Aorta (tissue), 5 donors: Measurements from ENCODE around the gene CIPC. TPM values are rescaled to one million over a fixed set of nuclear protein-coding genes. Genes with fewer than 3 reads are reported as not detected.

ENCODE experiments used
- ATAC-seq: fragments of 200-7000 bp; cut with Tn5 transposase; one replicate; pipeline ENCODE4 v1.9.1; 2022; ENCODE audit warnings: moderate library complexity; ENCODE audit not compliant: low FRiP score
- DNase-seq, 2 donors: peaks; one replicate each; pipeline ENCODE4 v3.0.0-alpha.2; 2020
- H3K27ac ChIP-seq, 2 donors: one replicate each; pipeline ENCODE4 v1.5.1; 2013; ENCODE audit warnings: low read length in 2 of 2, mild to moderate bottlenecking in 2 of 2, moderate library complexity in 2 of 2, control low read depth in 1 of 2, inconsistent platforms in 1 of 2, low read depth in 1 of 2
- H3K27me3 ChIP-seq, 2 donors: one replicate each; pipeline ENCODE4 v1.6.1; 2013; ENCODE audit warnings: control low read depth in 1 of 2, low read length in 1 of 2, mild to moderate bottlenecking in 1 of 2, moderate library complexity in 1 of 2; ENCODE audit not compliant: insufficient read depth in 2 of 2, control insufficient read depth in 1 of 2
- H3K36me3 ChIP-seq, 2 donors: one replicate each; pipeline ENCODE4 v1.6.1; 2013; ENCODE audit warnings: control low read depth in 1 of 2, low read length in 1 of 2, mild to moderate bottlenecking in 1 of 2; ENCODE audit not compliant: insufficient read depth in 2 of 2, control insufficient read depth in 1 of 2
- H3K4me1 ChIP-seq, 2 donors: one replicate each; pipeline ENCODE4 v1.6.1; 2013; ENCODE audit warnings: low read length in 2 of 2, control low read depth in 1 of 2, mild to moderate bottlenecking in 1 of 2, moderate library complexity in 1 of 2; ENCODE audit not compliant: insufficient read depth in 2 of 2, control insufficient read depth in 1 of 2
- H3K4me3 ChIP-seq, 2 donors: one replicate each; pipeline ENCODE4 v1.5.1; 2013; ENCODE audit warnings: low read length in 2 of 2, control low read depth in 1 of 2, mild to moderate bottlenecking in 1 of 2
- H3K9me3 ChIP-seq: one replicate; pipeline ENCODE4 v1.6.1; 2013; ENCODE audit warnings: mild to moderate bottlenecking, low read length; ENCODE audit not compliant: control insufficient read depth
- WGBS, 2 donors: extraction: QIAGEN DNeasy Blood & Tissue Kit; methylation state at CpG; one replicate each; pipeline ENCODE4 v1.1.7; 2013; 5-methylcytosine and 5-hydroxymethylcytosine counted together
- intact Hi-C, 2 donors: fragments of 100-400 bp; cut with DNase I; formaldehyde crosslinking; loops; one replicate each; pipeline versions ENCODE4 v1.14.2 to v1.15.0; 2022
- polyA plus RNA-seq, 2 donors: library from polyadenylated mRNA; stranded (reverse); fragments of 200-250 nt; gene quantifications; one replicate each; pipeline ENCODE4 v1.2.3, GENCODE V29; 2013
- total RNA-seq, 2 donors: library from RNA; stranded (reverse); fragmentation: NEBNext Ultra II Directional; extraction: Animal tissue kit (Norgen Biotek cat#: 25700); gene quantifications; one replicate each; pipeline ENCODE4 v1.2.1, GENCODE V29; 2021
- donor health status: healthy with polysubstance abuse.
- donor health status: Bipolar disorder and iron deficiency.
- donor health status: DM: no; HTN: no; CAD: no.
- donor health status: DM: no; HTN: no; CAD: no.
- donor health status: DM: yes; HTN: yes; CAD: no.

CIPC gene
- total and polyA plus RNA-seq, 4 donors: 8.1 to 24.4 (median 17.0) TPM

- DNase-seq (no peak), ATAC-seq (no peak)
- H3K27me3 ChIP-seq: no peaks in the 10 kb centered on the region
- H3K4me3 ChIP-seq: no peak overlapping the region
- intact Hi-C loops: loop anchor here in 1 of 2 donors (10.0 kb wide), 1 partner anchor 587 kb away; no protein-coding TSS in a partner anchor
- 47 to 55% methylated on average over 11 of the region's 11 CpGs for WGBS, 2 donors
- H3K36me3 ChIP-seq: no peaks in the 10 kb centered on the region
- H3K4me1 ChIP-seq: no peaks in the 10 kb centered on the region
- H3K9me3 ChIP-seq: peaks cover 2% of the 10 kb centered on the region
- no peak overlapping the region for H3K27ac ChIP-seq
Observed at GRCh38 chr14:77157740-77158139, 59.7 kb downstream of the CIPC start.

- peak; percentile 87 for ATAC-seq
- peak; percentile 68 to 83 for DNase-seq
- Histone ChIP-seq H3K4me1 (no peaks in the 10 kb centered on the region), H3K4me3 (no peak overlapping the region), H3K27me3 (no peaks in the 10 kb centered on the region), H3K36me3 (no peaks in the 10 kb centered on the region), H3K9me3 (peaks cover 2% of the 10 kb centered on the region), H3K27ac (no peak overlapping the region)
- intact Hi-C loops: loop anchor here in 1 of 2 donors (10.0 kb wide), 1 partner anchor 586 kb away; no protein-coding TSS in a partner anchor
- WGBS, 2 donors: 6% methylated on average over 17 to 18 of the region's 18 CpGs
Observed at GRCh38 chr14:77158175-77158881, 60.3 kb downstream of the CIPC start.

GRCh38 chr14:77158882-77159255 lies 60.8 kb downstream of the CIPC start:
- ATAC-seq (no peak), DNase-seq (no peak)
- H3K4me3 ChIP-seq: no peak overlapping the region
- H3K27me3 ChIP-seq: no peaks in the 10 kb centered on the region
- no peaks in the 10 kb centered on the region for H3K4me1 ChIP-seq
- H3K36me3 ChIP-seq: no peaks in the 10 kb centered on the region
- H3K9me3 ChIP-seq: no peaks in the 10 kb centered on the region
- intact Hi-C loops: loop anchor here in 1 of 2 donors (10.0 kb wide), 1 partner anchor 586 kb away; no protein-coding TSS in a partner anchor
- no peak overlapping the region for H3K27ac ChIP-seq
- 57 to 73% methylated on average over 2 of the region's 2 CpGs for WGBS, 2 donors

- Histone ChIP-seq H3K36me3 (no peaks in the 10 kb centered on the region), H3K4me1 (no peaks in the 10 kb centered on the region), H3K9me3 (no peaks in the 10 kb centered on the region), H3K27ac (no peak overlapping the region), H3K27me3 (no peaks in the 10 kb centered on the region), H3K4me3 (no peak overlapping the region)
- peak; percentile 45 for ATAC-seq
- 76 to 81% methylated on average over 4 of the region's 4 CpGs for WGBS, 2 donors
- DNase-seq: no peak
- intact Hi-C loops: no loop called here
Observed at GRCh38 chr14:77161011-77161410, 63.0 kb downstream of the CIPC start.

Other genes starting within 250 kb of the CIPC start
- gene IRF2BPL, start 69.5 kb upstream of the CIPC start, total RNA-seq: 10 to 100 TPM; 34.7 to 59.6 TPM
- gene IRF2BPL, start 69.5 kb upstream of the CIPC start, polyA plus RNA-seq: 10 to 100 TPM in 1 of 2 donors, 1 to 10 TPM in 1; 3.4 to 13.0 TPM
- gene ZDHHC22, start 43.5 kb downstream of the CIPC start, total RNA-seq: not detected
- gene ZDHHC22, start 43.5 kb downstream of the CIPC start, polyA plus RNA-seq: not detected
- under 1 TPM; 0.06 to 0.26 TPM for gene TMEM63C, start 83.5 kb downstream of the CIPC start, total RNA-seq
- gene TMEM63C, start 83.5 kb downstream of the CIPC start, polyA plus RNA-seq: under 1 TPM in 1 of 2 donors, not detected in 1; 0.13 TPM
- gene NGB, start 172.9 kb downstream of the CIPC start, total RNA-seq: not detected
- gene NGB, start 172.9 kb downstream of the CIPC start, polyA plus RNA-seq: not detected
- gene POMT2, start 222.6 kb downstream of the CIPC start, total RNA-seq: 10 to 100 TPM; 15.6 to 23.4 TPM
- 10 to 100 TPM in 1 of 2 donors, 1 to 10 TPM in 1; 3.1 to 20.3 TPM for gene POMT2, start 222.6 kb downstream of the CIPC start, polyA plus RNA-seq
- gene GSTZ1, start 222.8 kb downstream of the CIPC start, total RNA-seq: 1 to 10 TPM; 5.8 to 8.6 TPM
- 10 to 100 TPM in 1 of 2 donors, 1 to 10 TPM in 1; 9.9 to 17.2 TPM for gene GSTZ1, start 222.8 kb downstream of the CIPC start, polyA plus RNA-seq